CD14-positive monocyte (primary cell): ENCODE data around the gene RASA2. TPM values are rescaled to one million over a fixed set of nuclear protein-coding genes. Genes with fewer than 3 reads are reported as not detected.
A peak's percentile ranks its signal among the peaks of the same experiment; 100 is the strongest.

ENCODE experiments used
- DNase-seq, 3 donors: peaks; one replicate each; pipeline ENCODE4 v3.0.0-alpha.2; 2011 to 2022
- H2AFZ ChIP-seq: 2 replicates; pipeline ENCODE4 v1.6.0; 2012; ENCODE audit warnings: mild to moderate bottlenecking, low read depth, low read length, inconsistent platforms; ENCODE audit not compliant: insufficient read depth, poor library complexity, severe bottlenecking
- H3K27ac ChIP-seq, 2 donors: 1 replicate in 1 of 2; 2 replicates in 1 of 2; pipeline ENCODE4 v1.5.1; 2012 to 2013; ENCODE audit warnings: low read length in 2 of 2, control low read depth in 1 of 2, inconsistent platforms in 1 of 2, low read depth in 1 of 2, mild to moderate bottlenecking in 1 of 2
- H3K27me3 ChIP-seq, 2 donors: one replicate each; pipeline versions ENCODE4 v1.6.0 to v1.6.1; 2011 to 2013; ENCODE audit warnings: low read length in 2 of 2; ENCODE audit not compliant: control insufficient read depth in 2 of 2, insufficient read depth in 2 of 2
- H3K36me3 ChIP-seq, 2 donors: replicated peaks in 1 of 2; 1 replicate in 1 of 2; 2 replicates in 1 of 2; pipeline versions ENCODE4 v1.5.1 to v1.6.1; 2012 to 2013; ENCODE audit warnings: low read length in 2 of 2, control low read depth in 1 of 2, inconsistent platforms in 1 of 2, mild to moderate bottlenecking in 1 of 2; ENCODE audit not compliant: insufficient read depth in 2 of 2, control insufficient read depth in 1 of 2
- H3K4me1 ChIP-seq, 2 donors: 1 replicate in 1 of 2; 2 replicates in 1 of 2; pipeline versions ENCODE4 v1.5.1 to v1.6.1; 2012 to 2013; ENCODE audit warnings: low read length in 2 of 2, control low read depth in 1 of 2, inconsistent platforms in 1 of 2, mild to moderate bottlenecking in 1 of 2, moderate library complexity in 1 of 2; ENCODE audit not compliant: insufficient read depth in 2 of 2, control insufficient read depth in 1 of 2
- H3K4me2 ChIP-seq: replicated peaks from 2 replicates; pipeline ENCODE3; 2012; ENCODE audit warnings: low read length, moderate library complexity, mild to moderate bottlenecking; ENCODE audit not compliant: poor library complexity, severe bottlenecking; ENCODE audit errors: extremely low read depth
- H3K4me3 ChIP-seq, 3 experiments: fragments of 200-600 bp in 1 of 3; sonication (generic) in 1 of 3; replicated peaks in 1 of 3; 1 replicate in 2 of 3; 2 replicates in 1 of 3; pipeline ENCODE4 v1.5.1; 2011 to 2013; ENCODE audit warnings: low read length in 3 of 3, mild to moderate bottlenecking in 3 of 3, control low read depth in 2 of 3, low read depth in 2 of 3, inconsistent platforms in 1 of 3, moderate library complexity in 1 of 3
- H3K79me2 ChIP-seq: 2 replicates; pipeline ENCODE4 v1.6.0; 2012; ENCODE audit warnings: mild to moderate bottlenecking, control low read depth, inconsistent platforms, low read length, moderate library complexity; ENCODE audit not compliant: insufficient read depth
- H3K9ac ChIP-seq: 2 replicates; pipeline ENCODE4 v1.6.0; 2017; ENCODE audit warnings: low read length, mild to moderate bottlenecking; ENCODE audit not compliant: insufficient read depth, poor library complexity, severe bottlenecking
- H3K9me3 ChIP-seq, 2 donors: replicated peaks in 1 of 2; 1 replicate in 1 of 2; 2 replicates in 1 of 2; pipeline versions ENCODE4 v1.5.1 to v1.6.1; 2012 to 2013; ENCODE audit warnings: low read length in 2 of 2, control low read depth in 1 of 2; ENCODE audit not compliant: control insufficient read depth in 1 of 2, insufficient read depth in 1 of 2
- H4K20me1 ChIP-seq: 2 replicates; pipeline ENCODE4 v1.6.0; 2012; ENCODE audit warnings: mild to moderate bottlenecking, low read length, control low read depth, moderate library complexity; ENCODE audit not compliant: insufficient read depth
- H3K27ac Mint-ChIP-seq, 7 donors: one replicate each; pipeline ENCODE4 v1.8.0; 2020; ENCODE audit warnings: mild to moderate bottlenecking in 7 of 7, mixed read lengths in 7 of 7, moderate library complexity in 6 of 7, inconsistent platforms in 2 of 7
- H3K27me3 Mint-ChIP-seq, 3 donors: one replicate each; pipeline ENCODE4 v1.8.0; 2021 to 2022; ENCODE audit warnings: low read depth in 3 of 3, mild to moderate bottlenecking in 3 of 3, mixed read lengths in 3 of 3, moderate library complexity in 3 of 3, inconsistent platforms in 1 of 3
- H3K36me3 Mint-ChIP-seq, 2 donors: one replicate each; pipeline ENCODE4 v1.8.0; 2020; ENCODE audit warnings: mixed read lengths in 2 of 2, inconsistent platforms in 1 of 2, mild to moderate bottlenecking in 1 of 2
- H3K4me1 Mint-ChIP-seq: one replicate; pipeline ENCODE4 v1.8.0; 2020; ENCODE audit warnings: mild to moderate bottlenecking, mixed read lengths
- H3K4me3 Mint-ChIP-seq, 2 donors: one replicate each; pipeline ENCODE4 v1.8.0; 2020; ENCODE audit warnings: mild to moderate bottlenecking in 2 of 2, mixed read lengths in 2 of 2, moderate library complexity in 1 of 2
- H3K9me3 Mint-ChIP-seq, 7 donors: one replicate each; pipeline ENCODE4 v1.8.0; 2020 to 2022; ENCODE audit warnings: mixed read lengths in 7 of 7, mild to moderate bottlenecking in 6 of 7, moderate library complexity in 6 of 7, inconsistent platforms in 2 of 7
- CTCF ChIP-seq: fragments of 200-600 bp; IDR thresholded peaks from one replicate; pipeline ENCODE4 v1.8.0; 2022; ENCODE audit warnings: antibody characterized with exemption, mild to moderate bottlenecking
- WGBS: methylation state at CpG from one replicate; pipeline ENCODE4 v1.1.5; 2013; ENCODE audit warnings: missing lambda C conversion rate; ENCODE audit not compliant: insufficient coverage; 5-methylcytosine and 5-hydroxymethylcytosine counted together
- intact Hi-C, 2 donors: fragments of 100-400 bp; cut with micrococcal nuclease; formaldehyde crosslinking; loops; one replicate each; pipeline versions ENCODE4 v1.15.0 to v1.15.1; 2023
- polyA plus RNA-seq, 3 donors: library from polyadenylated mRNA; depleted of rRNA in 1 of 3; unstranded in 2 of 3; stranded (reverse) in 1 of 3; fragments of 300-500 nt in 2 of 3; fragments of >200 nt in 1 of 3; fragmentation: Illumina TruSeq in 2 of 3; gene quantifications; 1 replicate in 2 of 3; 2 replicates in 1 of 3; pipeline ENCODE4 v1.2.3, GENCODE V29; 2012 to 2021

The RASA2 gene
- polyA plus RNA-seq, 3 donors = 7.0 to 13.5 (median 8.8) TPM

GRCh38 chr3:141441381-141442364 lies 45.2 kb upstream of the RASA2 start:
- H3K79me2 ChIP-seq = no peaks in the 10 kb centered on the region
- H3K4me3 Mint-ChIP-seq = peak overlapping the region in 1 of 2 donors; percentile 28
- peaks cover 13% of the 10 kb centered on the region for H3K4me1 Mint-ChIP-seq

More at GRCh38 chr3:141441381-141442364, 45.2 kb upstream of the RASA2 start:
- WGBS = 88% methylated on average over 6 of the region's 10 CpGs
- Histone ChIP-seq H3K4me2 (no peak overlapping the region), H3K27ac (no peak overlapping the region), H3K9ac (no peak overlapping the region), H3K4me3 (no peak overlapping the region), H3K36me3 (peaks cover 28 to 38% of the 10 kb centered on the region in 2 donors), H3K4me1 (peaks cover 0 to 4% of the 10 kb centered on the region in 2 donors), H3K9me3 (no peaks in the 10 kb centered on the region), H3K27me3 (no peaks in the 10 kb centered on the region), H4K20me1 (no peaks in the 10 kb centered on the region), H2AFZ (no peak overlapping the region)
- DNase-seq = peak; percentile 72 to 89 (median 81)
- TF ChIP-seq CTCF = peak; percentile 98
- intact Hi-C loops = loop anchor here (5.0 kb wide), 3 partner anchors 79 to 139 kb away; no protein-coding TSS in a partner anchor
- H3K27ac Mint-ChIP-seq = peak overlapping the region in 2 of 7 donors; percentile 38 to 71
- peaks cover 0 to 4% (median 0%) of the 10 kb centered on the region in 7 donors for H3K9me3 Mint-ChIP-seq
- H3K27me3 Mint-ChIP-seq = no peaks in the 10 kb centered on the region
- peaks cover 52 to 61% of the 10 kb centered on the region in 2 donors for H3K36me3 Mint-ChIP-seq
